ENCODE measurements around the gene RRP9.

RRP9 gene

DNA sequence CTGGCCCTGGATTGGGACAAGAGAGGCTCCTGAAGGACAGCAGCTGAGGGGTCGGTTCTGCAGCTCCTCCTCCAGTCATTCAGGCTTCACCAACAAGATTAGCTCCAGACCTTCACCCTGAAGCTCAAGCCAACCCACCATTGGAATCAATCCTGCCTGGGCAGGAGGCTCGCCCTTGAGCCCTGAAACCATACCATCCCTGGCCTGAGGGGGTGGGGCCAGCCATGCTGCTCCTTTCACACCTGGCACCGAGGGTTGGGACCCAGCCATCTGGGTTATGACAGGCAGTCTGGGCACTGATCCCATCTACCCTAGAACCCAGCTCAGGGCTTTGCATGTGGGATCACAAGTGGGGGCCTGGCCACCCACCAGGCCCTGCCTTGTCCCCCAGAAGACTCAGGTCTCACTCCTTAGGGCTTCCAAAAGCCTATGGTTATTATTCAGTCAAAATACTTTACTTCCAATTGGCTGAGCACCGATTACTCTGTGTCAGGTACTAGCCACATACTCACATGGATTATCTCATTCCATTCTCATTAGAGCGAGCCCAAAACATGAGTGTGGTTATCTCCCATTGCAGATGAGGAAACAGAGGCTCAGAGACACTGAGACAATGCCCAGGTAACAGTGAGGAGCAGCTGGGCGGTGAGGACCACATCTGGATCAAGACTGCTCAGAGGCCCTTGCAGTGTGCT is 29.0 kb upstream of the RRP9 start:
- no peak overlapping the region for H3K4me3 ChIP-seq (replicated peaks; ENCODE audit: insufficient read depth, low read length)
- TF ChIP-seq, protein P1, sequence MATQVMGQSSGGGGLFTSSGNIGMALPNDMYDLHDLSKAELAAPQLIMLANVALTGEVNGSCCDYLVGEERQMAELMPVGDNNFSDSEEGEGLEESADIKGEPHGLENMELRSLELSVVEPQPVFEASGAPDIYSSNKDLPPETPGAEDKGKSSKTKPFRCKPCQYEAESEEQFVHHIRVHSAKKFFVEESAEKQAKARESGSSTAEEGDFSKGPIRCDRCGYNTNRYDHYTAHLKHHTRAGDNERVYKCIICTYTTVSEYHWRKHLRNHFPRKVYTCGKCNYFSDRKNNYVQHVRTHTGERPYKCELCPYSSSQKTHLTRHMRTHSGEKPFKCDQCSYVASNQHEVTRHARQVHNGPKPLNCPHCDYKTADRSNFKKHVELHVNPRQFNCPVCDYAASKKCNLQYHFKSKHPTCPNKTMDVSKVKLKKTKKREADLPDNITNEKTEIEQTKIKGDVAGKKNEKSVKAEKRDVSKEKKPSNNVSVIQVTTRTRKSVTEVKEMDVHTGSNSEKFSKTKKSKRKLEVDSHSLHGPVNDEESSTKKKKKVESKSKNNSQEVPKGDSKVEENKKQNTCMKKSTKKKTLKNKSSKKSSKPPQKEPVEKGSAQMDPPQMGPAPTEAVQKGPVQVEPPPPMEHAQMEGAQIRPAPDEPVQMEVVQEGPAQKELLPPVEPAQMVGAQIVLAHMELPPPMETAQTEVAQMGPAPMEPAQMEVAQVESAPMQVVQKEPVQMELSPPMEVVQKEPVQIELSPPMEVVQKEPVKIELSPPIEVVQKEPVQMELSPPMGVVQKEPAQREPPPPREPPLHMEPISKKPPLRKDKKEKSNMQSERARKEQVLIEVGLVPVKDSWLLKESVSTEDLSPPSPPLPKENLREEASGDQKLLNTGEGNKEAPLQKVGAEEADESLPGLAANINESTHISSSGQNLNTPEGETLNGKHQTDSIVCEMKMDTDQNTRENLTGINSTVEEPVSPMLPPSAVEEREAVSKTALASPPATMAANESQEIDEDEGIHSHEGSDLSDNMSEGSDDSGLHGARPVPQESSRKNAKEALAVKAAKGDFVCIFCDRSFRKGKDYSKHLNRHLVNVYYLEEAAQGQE (IDR thresholded peaks at IDR 0.05; ENCODE audit: insufficient replicate concordance, low read depth) = no peak
- no peak for TF ChIP-seq POLR2AphosphoS5 (IDR thresholded peaks at IDR 0.05; ENCODE audit: low read depth)
- TF ChIP-seq, protein P2, sequence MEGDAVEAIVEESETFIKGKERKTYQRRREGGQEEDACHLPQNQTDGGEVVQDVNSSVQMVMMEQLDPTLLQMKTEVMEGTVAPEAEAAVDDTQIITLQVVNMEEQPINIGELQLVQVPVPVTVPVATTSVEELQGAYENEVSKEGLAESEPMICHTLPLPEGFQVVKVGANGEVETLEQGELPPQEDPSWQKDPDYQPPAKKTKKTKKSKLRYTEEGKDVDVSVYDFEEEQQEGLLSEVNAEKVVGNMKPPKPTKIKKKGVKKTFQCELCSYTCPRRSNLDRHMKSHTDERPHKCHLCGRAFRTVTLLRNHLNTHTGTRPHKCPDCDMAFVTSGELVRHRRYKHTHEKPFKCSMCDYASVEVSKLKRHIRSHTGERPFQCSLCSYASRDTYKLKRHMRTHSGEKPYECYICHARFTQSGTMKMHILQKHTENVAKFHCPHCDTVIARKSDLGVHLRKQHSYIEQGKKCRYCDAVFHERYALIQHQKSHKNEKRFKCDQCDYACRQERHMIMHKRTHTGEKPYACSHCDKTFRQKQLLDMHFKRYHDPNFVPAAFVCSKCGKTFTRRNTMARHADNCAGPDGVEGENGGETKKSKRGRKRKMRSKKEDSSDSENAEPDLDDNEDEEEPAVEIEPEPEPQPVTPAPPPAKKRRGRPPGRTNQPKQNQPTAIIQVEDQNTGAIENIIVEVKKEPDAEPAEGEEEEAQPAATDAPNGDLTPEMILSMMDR (IDR thresholded peaks at IDR 0.05; ENCODE audit: insufficient read depth, low read length) = no peak
- no peak for TF ChIP-seq SPI1 (IDR thresholded peaks at IDR 0.05; ENCODE audit: borderline replicate concordance, low read depth)
- no peak for TF ChIP-seq GABPA (IDR thresholded peaks at IDR 0.05; ENCODE audit: low read depth)
- no peak for DNase-seq (ENCODE audit: low read depth in 1 of 2, low spot score in 1 of 2)
- H3K27me3 ChIP-seq (ENCODE audit: insufficient read depth, poor library complexity, severe bottlenecking) = peaks cover 16% of the 10 kb centered on the region
- no peak overlapping the region for H3K27ac ChIP-seq (replicated peaks)

DNA sequence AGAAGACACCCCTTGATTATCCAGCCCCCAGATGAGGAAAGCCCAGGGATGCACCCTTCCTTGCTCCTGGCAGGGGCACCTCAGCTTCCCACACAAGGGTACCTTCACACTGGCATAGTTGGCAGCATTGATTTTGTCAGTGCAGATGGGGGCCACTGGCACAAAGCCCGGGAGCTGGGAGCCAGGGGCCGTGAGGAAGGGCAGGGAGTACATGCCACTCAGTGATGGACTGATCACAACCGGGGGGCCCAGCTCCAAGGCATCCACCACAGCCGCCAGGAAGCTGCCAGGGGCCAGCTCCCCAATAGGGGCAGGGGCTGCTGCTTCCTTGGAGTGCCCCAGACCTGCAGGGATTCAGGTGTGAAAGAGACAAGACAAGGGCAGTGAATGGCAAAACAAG is 28.1 kb upstream of the RRP9 start:
- H3K4me3 ChIP-seq (replicated peaks; ENCODE audit: insufficient read depth, low read length) = no peak overlapping the region
- peaks cover 16% of the 10 kb centered on the region for H3K27me3 ChIP-seq (ENCODE audit: insufficient read depth, poor library complexity, severe bottlenecking)
- TF ChIP-seq GABPA (IDR thresholded peaks at IDR 0.05; ENCODE audit: low read depth) = no peak
- no peak for TF ChIP-seq POLR2AphosphoS5 (IDR thresholded peaks at IDR 0.05; ENCODE audit: low read depth)
- TF ChIP-seq, protein P1 (IDR thresholded peaks at IDR 0.05; ENCODE audit: insufficient replicate concordance, low read depth) = no peak
- TF ChIP-seq, protein P2 (IDR thresholded peaks at IDR 0.05; ENCODE audit: insufficient read depth, low read length) = no peak
- no peak for TF ChIP-seq SPI1 (IDR thresholded peaks at IDR 0.05; ENCODE audit: borderline replicate concordance, low read depth)
- H3K27ac ChIP-seq (replicated peaks) = no peak overlapping the region
- no peak for DNase-seq (ENCODE audit: low read depth in 1 of 2, low spot score in 1 of 2)

DNA sequence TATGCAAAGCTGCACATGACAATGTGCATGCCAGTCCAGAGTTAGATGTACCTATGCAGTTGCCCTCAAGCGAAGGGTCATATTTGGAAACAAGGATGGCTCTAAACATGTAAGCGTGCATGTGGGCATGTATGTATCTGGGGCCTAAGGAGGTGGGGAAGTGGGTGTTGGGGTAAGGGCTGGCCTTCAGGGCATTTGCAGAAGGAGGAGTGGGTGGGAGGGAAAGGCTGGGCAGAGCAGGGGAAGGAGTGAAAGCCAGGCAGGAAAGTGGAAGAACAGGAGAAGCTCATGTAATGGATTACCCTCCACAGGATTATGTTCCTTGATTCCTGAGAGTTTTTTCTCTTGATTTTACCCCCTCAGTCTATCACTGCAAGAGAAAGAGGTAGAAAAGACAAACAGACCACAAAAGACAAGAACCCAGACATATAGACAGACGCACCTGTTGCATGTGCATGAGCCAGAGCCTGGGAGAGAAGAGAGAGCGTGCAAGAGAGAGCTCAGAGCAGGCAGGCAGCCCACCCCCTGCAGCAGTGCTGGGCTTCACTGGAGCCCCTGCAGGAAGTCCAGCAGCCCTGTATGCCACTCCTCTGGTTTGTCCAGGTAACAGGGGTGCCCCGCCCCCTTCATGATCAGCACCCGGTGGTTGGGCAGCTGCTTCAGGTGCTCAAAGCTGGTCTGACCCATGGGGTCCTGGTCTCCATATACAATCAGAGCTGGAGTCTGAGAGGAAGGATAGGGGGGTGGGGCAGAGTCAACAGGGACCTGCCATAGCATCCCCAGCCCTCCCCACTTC is 27.4 kb upstream of the RRP9 start:
- DNase-seq (ENCODE audit: low read depth in 1 of 2, low spot score in 1 of 2) = no peak
- TF ChIP-seq SPI1 (IDR thresholded peaks at IDR 0.05; ENCODE audit: borderline replicate concordance, low read depth) (no peak), GABPA (IDR thresholded peaks at IDR 0.05; ENCODE audit: low read depth) (no peak)
- TF ChIP-seq, protein P2 (IDR thresholded peaks at IDR 0.05; ENCODE audit: insufficient read depth, low read length) = no peak
- no peak overlapping the region for H3K4me3 ChIP-seq (replicated peaks; ENCODE audit: insufficient read depth, low read length)
- no peak overlapping the region for H3K27ac ChIP-seq (replicated peaks)
- peaks cover 16% of the 10 kb centered on the region for H3K27me3 ChIP-seq (ENCODE audit: insufficient read depth, poor library complexity, severe bottlenecking)
